Naive B cell (primary cell): Measurements from ENCODE around the gene RAB36. TPM values are rescaled to one million over a fixed set of nuclear protein-coding genes. Genes with fewer than 3 reads are reported as not detected.

Experiments used
- ATAC-seq, 2 donors: fragments of 150-1000 bp; cut with Tn5 transposase; 2 replicates each; pipeline ENCODE4 v1.10.0; 2021; ENCODE audit warnings: low read depth in 2 of 2, mild to moderate bottlenecking in 2 of 2, moderate library complexity in 2 of 2
- DNase-seq: peaks from one replicate; pipeline ENCODE4 v3.0.0; 2022
- H3K27ac Mint-ChIP-seq, 6 donors: one replicate each; pipeline ENCODE4 v1.8.0; 2020 to 2022; ENCODE audit warnings: mild to moderate bottlenecking in 6 of 6, mixed read lengths in 6 of 6, moderate library complexity in 5 of 6, inconsistent platforms in 2 of 6
- H3K27me3 Mint-ChIP-seq, 3 donors: one replicate each; pipeline ENCODE4 v1.8.0; 2021 to 2022; ENCODE audit warnings: mixed read lengths in 3 of 3, mild to moderate bottlenecking in 1 of 3
- H3K36me3 Mint-ChIP-seq, 2 donors: one replicate each; pipeline ENCODE4 v1.8.0; 2020 to 2022; ENCODE audit warnings: mixed read lengths in 2 of 2, inconsistent platforms in 1 of 2, mild to moderate bottlenecking in 1 of 2
- H3K4me1 Mint-ChIP-seq, 3 donors: one replicate each; pipeline ENCODE4 v1.8.0; 2020 to 2022; ENCODE audit warnings: mixed read lengths in 3 of 3, inconsistent platforms in 1 of 3, mild to moderate bottlenecking in 1 of 3, moderate library complexity in 1 of 3
- H3K4me3 Mint-ChIP-seq, 8 donors: one replicate each; pipeline ENCODE4 v1.8.0; 2020 to 2022; ENCODE audit warnings: mild to moderate bottlenecking in 8 of 8, mixed read lengths in 8 of 8, moderate library complexity in 8 of 8, inconsistent platforms in 2 of 8
- H3K9me3 Mint-ChIP-seq, 7 donors: one replicate each; pipeline ENCODE4 v1.8.0; 2020 to 2022; ENCODE audit warnings: mixed read lengths in 7 of 7, mild to moderate bottlenecking in 5 of 7, inconsistent platforms in 2 of 7, moderate library complexity in 1 of 7
- polyA plus RNA-seq, 6 donors: library from polyadenylated mRNA; unstranded; fragments of 300-500 nt; fragmentation: Illumina TruSeq; gene quantifications; one replicate each; pipeline ENCODE4 v1.2.3, GENCODE V29; 2021; ENCODE audit warnings: low read depth in 6 of 6

The RAB36 gene
- polyA plus RNA-seq, 6 donors from 2014 or later = 0.40 to 1.7 (median 0.80) TPM; not detected in 1

DNA sequence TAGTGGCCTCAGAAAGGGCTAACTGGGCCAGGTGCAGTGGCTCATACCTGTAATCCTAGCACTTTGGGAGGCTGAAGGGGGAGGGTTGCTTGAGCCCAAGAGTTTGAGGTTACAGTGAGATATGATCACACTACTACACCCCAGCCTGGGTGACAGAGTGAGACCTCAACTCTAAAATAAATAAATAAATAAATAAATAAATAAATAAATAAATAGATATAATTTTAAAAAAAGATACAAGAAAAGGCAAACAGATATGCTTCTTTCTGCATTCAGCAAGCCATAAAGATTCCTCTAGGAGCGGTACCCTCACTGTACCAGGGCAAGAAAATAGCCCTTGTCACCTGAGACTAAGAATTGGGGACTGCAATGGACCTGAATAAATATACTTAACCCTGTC is 2.2 kb upstream of the RAB36 start:
- H3K36me3 Mint-ChIP-seq = no peaks in the 10 kb centered on the region
- ATAC-seq (no peak), DNase-seq (no peak)
- peaks cover 0 to 3% (median 0%) of the 10 kb centered on the region in 3 donors for H3K27me3 Mint-ChIP-seq
- H3K27ac Mint-ChIP-seq = peak overlapping the region in 5 of 6 donors; percentile 94 to 99 (median 99)
- peaks cover 32 to 75% (median 51%) of the 10 kb centered on the region in 3 donors for H3K4me1 Mint-ChIP-seq
- no peaks in the 10 kb centered on the region for H3K9me3 Mint-ChIP-seq
- peak overlapping the region in 5 of 8 donors; percentile 61 to 91 (median 79) for H3K4me3 Mint-ChIP-seq

DNA sequence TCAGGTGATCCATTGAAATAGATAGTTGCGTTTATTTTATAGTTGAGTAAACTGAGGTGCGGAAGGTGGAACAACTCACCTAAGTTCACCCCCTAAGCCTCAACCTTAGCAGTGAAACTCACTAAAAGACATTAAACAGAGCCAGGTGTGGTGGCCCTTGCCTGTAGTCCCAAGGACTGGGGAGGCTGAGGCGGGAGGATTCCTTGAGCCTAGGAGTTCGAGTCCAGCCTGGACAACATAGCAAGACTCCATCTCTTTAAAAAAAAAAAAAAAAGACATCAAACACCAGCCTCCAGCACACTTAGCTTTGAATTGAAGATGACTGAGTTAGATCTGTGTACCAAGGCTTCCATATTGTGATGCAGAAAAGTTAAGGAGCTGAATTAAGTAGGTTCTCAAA is 845 bp upstream of the RAB36 start:
- H3K4me1 Mint-ChIP-seq = peaks cover 25 to 63% (median 40%) of the 10 kb centered on the region in 3 donors
- H3K27me3 Mint-ChIP-seq = peaks cover 0 to 3% (median 0%) of the 10 kb centered on the region in 3 donors
- no peaks in the 10 kb centered on the region for H3K36me3 Mint-ChIP-seq
- DNase-seq (no peak), ATAC-seq (no peak)
- H3K9me3 Mint-ChIP-seq = no peaks in the 10 kb centered on the region
- H3K4me3 Mint-ChIP-seq = peak overlapping the region; percentile 10 to 89 (median 72)
- peak overlapping the region; percentile 34 to 98 (median 96) for H3K27ac Mint-ChIP-seq

DNA sequence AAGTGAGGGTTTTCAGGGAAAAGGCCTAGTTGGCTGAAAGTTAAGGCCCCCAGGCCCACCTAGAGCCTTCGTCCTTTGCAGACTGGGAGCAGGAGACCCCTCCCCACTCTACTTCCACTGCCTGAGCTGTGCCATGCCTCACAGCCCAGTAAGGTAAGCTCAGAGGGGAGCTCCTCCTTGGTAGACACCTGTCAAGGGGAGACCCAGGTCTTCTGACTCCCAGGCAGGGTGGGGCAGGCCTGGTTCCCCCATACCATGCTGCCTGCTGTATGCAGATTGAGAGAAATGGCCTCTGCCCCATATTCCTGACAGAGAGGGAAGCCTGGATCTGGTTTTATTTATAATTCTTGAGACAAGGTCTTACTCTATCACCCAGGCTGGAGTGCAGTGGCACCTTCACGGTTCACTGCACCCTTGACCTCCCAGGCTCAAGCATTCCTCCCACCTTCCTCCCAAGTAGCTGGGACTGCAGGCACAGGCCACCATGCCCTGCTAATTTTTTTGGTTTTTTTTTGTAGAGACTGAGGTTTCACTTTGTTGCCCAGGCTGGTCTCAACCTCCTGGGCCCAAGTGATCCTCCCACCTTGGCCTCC is 697 bp downstream of the RAB36 start:
- Mint-ChIP-seq H3K27me3 (peaks cover 0 to 3% (median 0%) of the 10 kb centered on the region in 3 donors), H3K4me1 (peaks cover 34 to 61% (median 40%) of the 10 kb centered on the region in 3 donors), H3K9me3 (no peaks in the 10 kb centered on the region), H3K36me3 (no peaks in the 10 kb centered on the region), H3K27ac (peak overlapping the region in 5 of 6 donors; percentile 66 to 98 (median 91)), H3K4me3 (peak overlapping the region in 7 of 8 donors; percentile 42 to 89 (median 76))
- DNase-seq (no peak), ATAC-seq (no peak)

DNA sequence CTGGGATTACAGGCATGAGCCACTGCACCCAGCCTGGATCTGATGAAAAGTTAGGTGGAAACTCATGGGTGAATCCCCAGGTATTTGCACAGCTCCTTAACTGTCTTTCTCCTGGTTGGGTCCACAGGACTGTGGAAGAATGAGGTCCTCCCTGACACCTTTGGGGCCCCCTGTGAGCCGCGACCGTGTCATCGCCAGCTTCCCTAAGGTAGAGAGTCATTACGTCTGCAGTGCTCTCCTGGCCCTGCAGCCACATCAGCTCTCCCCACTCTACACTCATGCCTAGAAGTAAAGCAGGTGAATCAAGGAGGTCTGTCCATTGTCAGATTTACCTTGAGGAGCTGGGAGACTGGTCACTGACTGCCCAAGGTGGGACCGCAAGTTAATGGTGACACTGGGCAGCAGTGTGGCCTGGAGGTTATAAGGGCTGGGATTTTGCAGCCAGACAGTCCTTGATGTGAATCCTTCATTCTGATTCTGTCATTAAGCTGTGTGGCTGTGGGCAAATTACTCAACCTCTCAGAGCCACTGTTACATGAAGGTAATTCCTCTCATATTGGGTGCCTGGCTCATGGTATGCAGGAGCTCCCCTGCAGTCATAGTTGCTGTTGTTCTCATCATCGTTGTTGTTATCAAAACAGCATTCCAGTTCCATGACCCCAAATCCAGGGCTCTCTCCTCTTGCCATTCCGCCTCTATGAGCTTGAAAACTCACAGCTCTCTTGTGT is 1.4 kb downstream of the RAB36 start:
- Mint-ChIP-seq H3K9me3 (no peaks in the 10 kb centered on the region), H3K4me1 (peaks cover 31 to 54% (median 35%) of the 10 kb centered on the region in 3 donors), H3K27ac (peak overlapping the region in 5 of 6 donors; percentile 59 to 93 (median 84)), H3K36me3 (no peaks in the 10 kb centered on the region), H3K4me3 (peak overlapping the region in 6 of 8 donors; percentile 16 to 76 (median 41)), H3K27me3 (peaks cover 0 to 3% (median 0%) of the 10 kb centered on the region in 3 donors)
- DNase-seq (no peak), ATAC-seq (no peak)

DNA sequence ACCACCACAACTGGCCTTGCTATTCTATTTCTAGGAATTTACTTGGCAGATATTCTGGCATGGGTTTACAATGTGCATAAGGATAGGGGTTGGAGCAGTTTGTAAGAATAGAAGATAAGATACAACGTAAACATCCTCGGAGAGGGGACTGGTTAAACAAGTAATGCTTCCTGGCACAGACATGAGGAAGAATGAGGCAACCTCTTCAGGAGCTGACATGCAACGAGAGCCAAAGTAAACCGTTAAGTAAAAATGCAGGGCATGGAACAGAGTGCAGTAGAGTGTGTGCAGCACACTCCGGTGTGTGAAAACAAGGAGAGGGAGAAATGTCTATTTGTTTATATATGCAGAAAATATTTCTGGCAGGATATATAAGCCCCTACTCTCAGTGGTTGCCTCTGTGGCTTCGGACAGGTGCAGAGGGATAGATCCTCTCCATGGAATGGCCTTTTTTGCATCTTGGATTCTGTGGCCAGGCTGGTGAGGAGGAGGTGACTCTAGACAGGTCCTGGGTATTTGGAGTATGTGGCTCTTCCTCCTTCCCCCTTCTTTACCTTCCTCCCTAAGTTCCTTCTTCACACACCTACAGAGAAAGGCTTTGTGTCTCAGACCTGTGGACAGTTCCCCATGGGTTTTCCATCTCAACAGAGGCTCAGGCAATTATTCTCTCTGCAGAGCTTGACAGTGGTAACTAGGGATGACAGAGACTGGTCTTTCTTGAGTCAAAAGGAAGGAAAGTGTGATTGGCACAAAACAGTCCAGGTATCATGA is 2.5 kb downstream of the RAB36 start:
- Mint-ChIP-seq H3K36me3 (no peaks in the 10 kb centered on the region), H3K9me3 (no peaks in the 10 kb centered on the region), H3K27ac (peak overlapping the region in 3 of 6 donors; percentile 0 to 90 (median 44)), H3K4me1 (peaks cover 27 to 52% (median 28%) of the 10 kb centered on the region in 3 donors), H3K4me3 (no peak overlapping the region), H3K27me3 (no peaks in the 10 kb centered on the region)
- DNase-seq (no peak), ATAC-seq (no peak)

DNA sequence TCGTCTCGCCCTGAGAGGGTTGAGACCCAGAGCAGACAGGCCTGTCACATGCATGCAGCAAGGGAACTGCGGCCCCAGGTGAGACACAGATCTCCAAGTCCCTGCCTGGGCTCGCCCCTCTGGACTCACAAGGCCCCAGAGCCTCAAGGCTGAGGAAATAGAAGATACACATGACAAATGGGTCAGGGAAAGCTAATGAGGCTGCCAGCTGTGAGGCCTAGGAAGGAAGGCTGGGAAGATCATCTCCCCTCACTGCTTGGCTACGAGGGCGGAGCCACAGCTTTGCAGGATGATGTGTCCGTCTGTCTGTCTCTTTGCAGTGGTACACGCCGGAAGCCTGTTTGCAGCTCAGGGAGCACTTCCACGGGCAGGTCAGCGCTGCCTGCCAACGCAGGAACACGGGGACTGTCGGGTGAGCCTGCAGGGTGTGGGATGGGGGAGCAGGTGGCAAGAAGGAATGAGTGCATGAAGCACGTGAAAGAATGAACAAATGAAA is 4.5 kb downstream of the RAB36 start:
- Mint-ChIP-seq H3K27ac (peak overlapping the region in 3 of 6 donors; percentile 33 to 56 (median 50)), H3K27me3 (no peaks in the 10 kb centered on the region), H3K36me3 (no peaks in the 10 kb centered on the region), H3K4me1 (peaks cover 26 to 52% (median 27%) of the 10 kb centered on the region in 3 donors), H3K4me3 (peak overlapping the region in 1 of 8 donors; percentile 55), H3K9me3 (no peaks in the 10 kb centered on the region)
- DNase-seq = no peak
- ATAC-seq = no peak

DNA sequence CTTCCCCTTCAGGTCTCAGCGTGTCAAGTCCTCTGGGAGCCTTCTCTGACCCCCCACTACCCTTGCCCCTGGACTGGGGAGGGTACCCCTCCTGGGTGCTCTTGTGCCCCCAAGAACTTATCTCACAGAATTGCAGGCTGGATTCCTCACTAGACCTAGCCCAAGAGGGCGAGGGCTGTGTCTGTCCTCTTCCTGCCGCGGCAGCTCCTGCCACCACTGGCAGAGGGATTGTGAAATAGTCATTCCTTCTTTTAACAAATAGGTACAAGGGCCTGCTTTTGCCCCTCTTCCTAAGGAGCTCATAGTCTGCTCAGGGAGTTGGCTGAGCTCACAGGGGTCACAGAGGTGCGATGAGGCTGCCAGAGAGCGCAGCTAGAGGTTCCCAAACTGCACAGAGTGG is 5.5 kb downstream of the RAB36 start:
- no peaks in the 10 kb centered on the region for H3K9me3 Mint-ChIP-seq
- DNase-seq (no peak), ATAC-seq (no peak)
- H3K36me3 Mint-ChIP-seq = no peaks in the 10 kb centered on the region
- peaks cover 18 to 44% (median 26%) of the 10 kb centered on the region in 3 donors for H3K4me1 Mint-ChIP-seq
- H3K27me3 Mint-ChIP-seq = no peaks in the 10 kb centered on the region
- H3K27ac Mint-ChIP-seq = peak overlapping the region in 4 of 6 donors; percentile 67 to 84 (median 79)
- H3K4me3 Mint-ChIP-seq = peak overlapping the region in 3 of 8 donors; percentile 28 to 67 (median 61)

DNA sequence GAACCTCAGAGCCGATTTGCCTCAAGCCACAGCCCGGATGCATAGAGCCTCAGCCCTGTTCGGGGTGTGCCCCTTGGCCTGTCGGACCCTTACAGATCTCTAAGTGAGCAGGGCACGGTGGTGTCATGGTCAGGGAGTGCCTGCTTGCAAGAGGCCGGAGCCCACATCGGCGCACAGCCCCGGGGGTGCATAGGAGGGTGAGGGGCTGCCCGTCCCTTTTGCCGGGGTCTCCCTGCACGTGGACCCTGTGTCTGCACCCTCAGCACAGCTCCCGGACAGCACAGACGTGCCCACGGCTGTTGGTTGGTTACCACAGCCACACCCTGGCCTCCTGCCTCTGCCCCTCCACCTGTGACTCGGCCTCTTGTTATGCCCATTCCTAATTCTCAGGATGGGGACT is 6.5 kb downstream of the RAB36 start:
- DNase-seq (no peak), ATAC-seq (no peak)
- Mint-ChIP-seq H3K9me3 (no peaks in the 10 kb centered on the region), H3K36me3 (no peaks in the 10 kb centered on the region), H3K27me3 (no peaks in the 10 kb centered on the region), H3K4me3 (no peak overlapping the region), H3K27ac (peak overlapping the region in 2 of 6 donors; percentile 78 to 82), H3K4me1 (peaks cover 21 to 38% (median 26%) of the 10 kb centered on the region in 3 donors)

DNA sequence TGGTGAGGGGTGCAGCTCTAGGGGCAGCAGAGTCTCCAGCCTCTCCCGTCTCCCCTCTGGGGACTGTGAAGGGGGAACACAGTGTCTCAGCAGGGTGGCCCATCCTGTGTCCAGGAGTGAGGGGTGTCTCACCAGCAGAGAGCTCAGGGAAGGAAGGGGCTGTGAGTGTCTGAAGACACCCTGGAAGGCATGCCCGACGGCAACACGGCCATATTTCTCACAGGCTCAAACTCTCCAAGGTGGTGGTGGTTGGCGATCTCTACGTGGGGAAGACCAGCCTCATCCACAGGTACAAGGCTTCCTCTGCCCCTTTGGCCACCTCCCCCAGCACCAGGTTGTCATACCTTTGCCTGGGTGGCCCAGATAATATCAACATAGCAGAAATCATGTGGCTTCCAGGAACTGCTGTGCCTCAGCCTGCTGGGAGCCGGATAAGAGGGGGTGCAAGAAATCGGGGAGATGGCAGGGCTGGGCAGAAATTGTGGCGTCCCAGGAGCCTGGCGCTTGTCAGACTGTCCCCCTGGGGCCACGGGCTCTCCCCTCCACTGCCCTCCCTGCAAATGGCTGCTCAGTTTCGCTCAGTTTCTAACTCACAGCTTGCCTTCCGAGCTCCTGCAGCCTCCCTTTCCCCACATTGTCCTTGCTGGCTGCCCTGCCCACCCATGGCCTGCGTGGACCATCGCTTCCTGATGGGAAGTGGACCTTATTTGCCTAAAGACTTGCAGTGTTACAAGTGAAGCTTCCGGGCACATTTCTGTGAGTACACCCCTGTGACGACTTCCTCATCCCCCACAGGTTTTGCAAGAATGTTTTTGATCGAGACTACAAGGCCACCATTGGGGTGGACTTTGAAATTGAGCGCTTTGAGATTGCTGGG is 7.2 kb downstream of the RAB36 start:
- Mint-ChIP-seq H3K9me3 (no peaks in the 10 kb centered on the region), H3K36me3 (no peaks in the 10 kb centered on the region), H3K27me3 (no peaks in the 10 kb centered on the region), H3K4me1 (peaks cover 23 to 38% (median 26%) of the 10 kb centered on the region in 3 donors), H3K27ac (peak overlapping the region; percentile 66 to 97 (median 88)), H3K4me3 (peak overlapping the region; percentile 54 to 90 (median 74))
- DNase-seq (peak; percentile 37), ATAC-seq (peak; percentile 63 to 71)

DNA sequence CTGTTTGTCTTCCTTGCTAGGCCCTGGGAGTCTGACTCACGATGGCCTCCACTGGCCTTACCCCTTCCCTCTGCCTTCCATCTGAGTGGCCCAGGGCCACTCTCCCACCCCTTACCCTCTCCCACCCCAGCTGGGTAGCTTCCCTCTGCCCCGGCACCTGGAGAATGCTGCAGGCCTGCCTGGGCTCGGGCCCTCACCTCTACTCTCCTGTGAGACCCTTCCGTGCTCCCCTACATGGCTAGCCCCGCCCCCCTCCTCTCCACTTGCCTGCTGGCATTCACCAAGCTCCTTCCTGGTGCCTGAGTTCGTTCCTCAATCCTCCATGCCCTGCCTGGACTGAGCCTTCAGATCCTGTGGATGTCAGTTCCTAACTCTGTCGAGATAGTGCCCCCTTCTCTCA is 8.7 kb downstream of the RAB36 start:
- Mint-ChIP-seq H3K4me1 (peaks cover 23 to 35% (median 26%) of the 10 kb centered on the region in 3 donors), H3K4me3 (peak overlapping the region in 2 of 8 donors; percentile 59 to 72), H3K36me3 (no peaks in the 10 kb centered on the region), H3K9me3 (no peaks in the 10 kb centered on the region), H3K27me3 (no peaks in the 10 kb centered on the region), H3K27ac (peak overlapping the region in 5 of 6 donors; percentile 53 to 82 (median 64))
- ATAC-seq = no peak
- no peak for DNase-seq

DNA sequence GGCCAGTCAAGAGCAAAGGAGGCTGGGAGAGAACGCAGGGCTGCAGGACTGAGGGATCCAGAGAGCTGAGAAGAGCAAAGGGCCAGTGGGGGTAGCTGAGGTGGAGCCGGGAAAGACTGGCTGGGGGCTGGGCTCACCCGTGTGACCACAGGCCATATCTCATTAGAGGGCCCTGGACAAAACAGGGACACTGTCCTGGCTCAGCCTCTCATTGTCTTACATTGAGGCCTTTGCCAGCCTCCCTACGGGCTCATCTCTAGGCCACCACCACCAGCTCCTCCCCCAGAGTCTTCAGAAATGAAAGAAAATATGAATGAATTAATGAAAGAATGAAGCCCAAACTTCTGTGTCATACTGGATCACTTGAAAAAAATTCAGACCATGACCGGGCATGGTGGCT is 9.2 kb downstream of the RAB36 start:
- no peak for ATAC-seq
- peak overlapping the region in 4 of 6 donors; percentile 15 to 82 (median 69) for H3K27ac Mint-ChIP-seq
- DNase-seq = no peak
- no peaks in the 10 kb centered on the region for H3K36me3 Mint-ChIP-seq
- H3K9me3 Mint-ChIP-seq = no peaks in the 10 kb centered on the region
- H3K4me1 Mint-ChIP-seq = peaks cover 23 to 35% (median 26%) of the 10 kb centered on the region in 3 donors
- H3K4me3 Mint-ChIP-seq = peak overlapping the region in 2 of 8 donors; percentile 56 to 72
- H3K27me3 Mint-ChIP-seq = no peaks in the 10 kb centered on the region

DNA sequence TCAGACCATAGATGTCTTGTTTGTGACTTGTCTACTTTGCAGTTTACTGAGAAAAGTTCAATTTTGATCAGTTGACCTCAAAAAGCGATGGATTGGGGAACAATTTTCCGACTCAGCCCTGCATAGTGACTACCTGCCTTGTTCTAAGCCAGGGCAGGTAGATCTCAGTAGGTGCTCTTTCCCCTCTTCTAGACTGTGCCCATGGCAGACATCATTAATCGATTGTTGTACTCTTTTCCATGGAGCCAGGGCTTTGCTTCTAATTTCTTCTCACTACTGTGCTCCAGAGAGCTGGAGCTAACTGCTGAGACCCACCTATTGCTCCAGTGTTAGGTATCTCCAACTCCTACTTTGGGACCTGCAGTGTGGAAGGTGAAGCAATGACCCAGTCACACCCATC is 9.9 kb downstream of the RAB36 start:
- no peaks in the 10 kb centered on the region for H3K27me3 Mint-ChIP-seq
- no peaks in the 10 kb centered on the region for H3K9me3 Mint-ChIP-seq
- DNase-seq = no peak
- H3K36me3 Mint-ChIP-seq = no peaks in the 10 kb centered on the region
- peaks cover 21 to 29% (median 23%) of the 10 kb centered on the region in 3 donors for H3K4me1 Mint-ChIP-seq
- H3K4me3 Mint-ChIP-seq = peak overlapping the region in 1 of 8 donors; percentile 9
- H3K27ac Mint-ChIP-seq = peak overlapping the region in 3 of 6 donors; percentile 63 to 82 (median 76)
- no peak for ATAC-seq
